Pancreas (tissue), 10 donors: ENCODE data around the gene KSR1. TPM values are rescaled to one million over a fixed set of nuclear protein-coding genes. Genes with fewer than 3 reads are reported as not detected.

ENCODE experiments used
- ATAC-seq, 4 donors: fragments of 200-7000 bp; cut with Tn5 transposase; one replicate each; pipeline versions ENCODE4 v1.8.0 to v1.9.1; 2020; ENCODE audit warnings: mild to moderate bottlenecking in 4 of 4, moderate library complexity in 4 of 4
- DNase-seq, 6 donors: peaks; one replicate each; pipeline ENCODE4 v3.0.0-alpha.2; 2020
- FAIRE-seq: peaks from 2 replicates; lab custom pipeline; 2012; peaks lifted over from hg19 to GRCh38; lab: Jason Lieb, UNC
- H3K27ac ChIP-seq, 4 donors: fragments of 200-600 bp; sonication (generic); 1 replicate in 3 of 4; 2 replicates in 1 of 4; pipeline versions ENCODE4 v1.5.0 to v1.8.0; 2020
- H3K27me3 ChIP-seq, 4 donors: fragments of 200-600 bp; one replicate each; pipeline ENCODE4 v1.8.0; 2021
- H3K36me3 ChIP-seq, 3 donors: fragments of 200-600 bp; sonication (generic) in 1 of 3; one replicate each; pipeline versions ENCODE4 v1.5.0 to v1.8.0; 2020 to 2021
- H3K4me1 ChIP-seq, 3 donors: fragments of 200-600 bp; one replicate each; pipeline ENCODE4 v1.8.0; 2021
- H3K4me3 ChIP-seq, 4 donors: fragments of 200-600 bp; sonication (generic) in 2 of 4; one replicate each; pipeline versions ENCODE4 v1.5.0 to v1.8.0; 2020 to 2021
- H3K9me3 ChIP-seq, 4 donors: fragments of 200-600 bp; one replicate each; pipeline ENCODE4 v1.8.0; 2021
- WGBS, 2 donors: extraction: QIAGEN DNeasy Blood & Tissue Kit; methylation state at CpG; one replicate each; pipeline ENCODE4 v1.1.7; 2013; 5-methylcytosine and 5-hydroxymethylcytosine counted together
- intact Hi-C, 3 donors: fragments of 100-400 bp; cut with DNase I; formaldehyde crosslinking; loops; one replicate each; pipeline versions ENCODE4 v1.11.1 to v1.14.2; 2022
- polyA plus RNA-seq, 2 donors: library from polyadenylated mRNA; stranded (reverse); fragments of 200-250 nt; gene quantifications; one replicate each; pipeline ENCODE4 v1.2.3, GENCODE V29; 2013
- total RNA-seq, 6 donors: library from RNA; stranded (reverse); fragmentation: NEBNext Ultra II Directional in 4 of 6; extraction: Animal tissue kit (Norgen Biotek cat#: 25700) in 4 of 6; gene quantifications; one replicate each; pipeline versions ENCODE4 v1.2.1 to v1.2.4, GENCODE V29; 2021 to 2023
- TF ChIP-seq, protein P1 (sequence below), 4 donors: fragments of 200-600 bp; sonication (generic) in 3 of 4; IDR thresholded peaks; one replicate each; pipeline versions ENCODE4 v1.5.0 to v1.8.0; 2021; ENCODE audit warnings: antibody characterized with exemption in 4 of 4
- donor health status: healthy with polysubstance abuse.
- donor health status: DM: no; HTN: no; CAD: no; lungs with moderate emphysema.
- donor health status: DM: no; HTN: no; CAD: no.
- donor health status: control.
- donor health status: control.
- donor health status: Bipolar disorder and iron deficiency.
- donor health status: DM: yes; HTN: yes; CAD: no.
- donor health status: DM: no; HTN: no; CAD: no.
- donor health status: DM: no; HTN: no; CAD: no.
- donor health status: DM: yes; HTN: yes; CAD: no.

KSR1 gene
- total and polyA plus RNA-seq, 8 donors = 68.2 to 139 (median 103) TPM

DNA sequence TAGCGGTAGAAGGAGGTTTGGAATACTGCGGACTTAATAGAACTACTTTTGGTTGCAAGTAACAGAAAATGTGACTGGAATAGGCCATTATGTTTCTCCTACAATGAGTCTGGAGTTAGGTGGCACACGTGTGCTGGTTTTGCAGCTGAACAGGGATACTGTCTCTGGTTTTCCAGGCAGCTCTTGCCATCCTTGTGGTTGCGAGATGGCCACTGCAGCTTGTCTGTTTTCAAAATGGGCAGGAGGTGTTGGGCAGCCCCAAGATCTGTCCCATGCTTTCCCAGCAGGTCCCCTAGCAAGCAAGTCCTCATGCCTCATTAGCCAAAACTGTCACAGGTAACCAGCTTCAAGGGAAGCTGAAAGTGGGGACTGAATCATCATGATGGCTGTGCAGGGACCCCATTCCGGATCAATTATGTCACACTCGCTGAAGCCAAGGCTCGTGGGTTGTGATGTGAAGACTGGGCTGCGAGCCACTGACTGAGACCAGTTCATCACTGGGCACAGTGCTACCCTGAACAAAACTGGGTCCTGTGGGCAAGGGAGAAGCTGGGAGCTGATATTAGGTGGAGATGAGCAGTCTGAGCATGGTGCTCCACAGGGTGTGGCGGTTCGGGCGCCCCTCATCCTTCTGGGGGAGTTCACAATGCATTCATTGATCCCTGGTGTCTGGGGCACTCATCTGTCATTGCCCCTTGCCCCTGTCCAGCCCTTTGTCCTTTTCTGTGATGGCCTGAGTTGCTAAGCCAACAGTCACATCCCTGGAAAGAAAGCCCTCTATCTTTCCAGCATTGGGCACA is 82.1 kb downstream of the KSR1 start:
- intact Hi-C loops = loop anchor here in 1 of 3 donors (10.0 kb wide), 1 partner anchor 46 kb away; no protein-coding TSS in a partner anchor
- Histone ChIP-seq H3K4me1 (peaks cover 67 to 83% (median 76%) of the 10 kb centered on the region in 3 donors), H3K9me3 (no peaks in the 10 kb centered on the region)

DNA sequence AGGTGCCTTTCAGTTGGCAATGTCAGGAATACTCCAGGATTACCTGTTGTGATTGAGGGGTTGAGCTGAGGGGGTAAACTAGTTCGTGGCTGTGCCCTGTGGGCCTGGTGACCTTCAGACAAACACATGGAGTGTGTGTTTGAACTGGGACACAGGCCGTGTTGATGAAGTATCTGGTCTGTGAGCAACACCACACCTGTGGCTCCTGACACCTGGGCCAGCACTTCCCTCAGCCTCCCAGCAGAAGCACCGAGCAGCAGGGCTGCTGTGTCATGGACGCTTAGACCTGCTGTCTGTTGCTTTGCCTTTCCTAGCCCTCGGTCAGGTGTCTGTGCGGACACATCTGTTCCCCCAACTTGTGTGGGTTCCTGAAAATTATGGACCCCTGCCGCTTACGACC is 82.9 kb downstream of the KSR1 start:
- no peak overlapping the region for H3K4me3 ChIP-seq
- peak in 5 of 6 donors; percentile 48 to 77 (median 64) for DNase-seq
- no peaks in the 10 kb centered on the region for H3K9me3 ChIP-seq
- 45 to 51% methylated on average over 8 of the region's 8 CpGs for WGBS, 2 donors
- H3K36me3 ChIP-seq = no peaks in the 10 kb centered on the region
- H3K27me3 ChIP-seq = no peaks in the 10 kb centered on the region
- peak overlapping the region; percentile 64 to 95 (median 90) for H3K27ac ChIP-seq
- H3K4me1 ChIP-seq = peaks cover 66 to 90% (median 80%) of the 10 kb centered on the region in 3 donors
- no peak for FAIRE-seq
- ATAC-seq = peak; percentile 33 to 59 (median 42)
- TF ChIP-seq, protein P1, sequence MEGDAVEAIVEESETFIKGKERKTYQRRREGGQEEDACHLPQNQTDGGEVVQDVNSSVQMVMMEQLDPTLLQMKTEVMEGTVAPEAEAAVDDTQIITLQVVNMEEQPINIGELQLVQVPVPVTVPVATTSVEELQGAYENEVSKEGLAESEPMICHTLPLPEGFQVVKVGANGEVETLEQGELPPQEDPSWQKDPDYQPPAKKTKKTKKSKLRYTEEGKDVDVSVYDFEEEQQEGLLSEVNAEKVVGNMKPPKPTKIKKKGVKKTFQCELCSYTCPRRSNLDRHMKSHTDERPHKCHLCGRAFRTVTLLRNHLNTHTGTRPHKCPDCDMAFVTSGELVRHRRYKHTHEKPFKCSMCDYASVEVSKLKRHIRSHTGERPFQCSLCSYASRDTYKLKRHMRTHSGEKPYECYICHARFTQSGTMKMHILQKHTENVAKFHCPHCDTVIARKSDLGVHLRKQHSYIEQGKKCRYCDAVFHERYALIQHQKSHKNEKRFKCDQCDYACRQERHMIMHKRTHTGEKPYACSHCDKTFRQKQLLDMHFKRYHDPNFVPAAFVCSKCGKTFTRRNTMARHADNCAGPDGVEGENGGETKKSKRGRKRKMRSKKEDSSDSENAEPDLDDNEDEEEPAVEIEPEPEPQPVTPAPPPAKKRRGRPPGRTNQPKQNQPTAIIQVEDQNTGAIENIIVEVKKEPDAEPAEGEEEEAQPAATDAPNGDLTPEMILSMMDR (IDR thresholded peaks at IDR 0.05) = no peak
- intact Hi-C loops = loop anchor here in 1 of 3 donors (10.0 kb wide), 1 partner anchor 46 kb away; no protein-coding TSS in a partner anchor

More for the DNA sequence above, 82.1 kb downstream of the KSR1 start:
- DNase-seq = peak in 1 of 6 donors; percentile 51
- Histone ChIP-seq H3K36me3 (no peaks in the 10 kb centered on the region), H3K27ac (peak overlapping the region; percentile 64 to 95 (median 90)), H3K27me3 (no peaks in the 10 kb centered on the region), H3K4me3 (no peak overlapping the region)
- no peak for FAIRE-seq
- no peak for ATAC-seq
- WGBS, 2 donors = 78 to 84% methylated on average over 11 of the region's 11 CpGs
- TF ChIP-seq, protein P1 (IDR thresholded peaks at IDR 0.05) = no peak

DNA sequence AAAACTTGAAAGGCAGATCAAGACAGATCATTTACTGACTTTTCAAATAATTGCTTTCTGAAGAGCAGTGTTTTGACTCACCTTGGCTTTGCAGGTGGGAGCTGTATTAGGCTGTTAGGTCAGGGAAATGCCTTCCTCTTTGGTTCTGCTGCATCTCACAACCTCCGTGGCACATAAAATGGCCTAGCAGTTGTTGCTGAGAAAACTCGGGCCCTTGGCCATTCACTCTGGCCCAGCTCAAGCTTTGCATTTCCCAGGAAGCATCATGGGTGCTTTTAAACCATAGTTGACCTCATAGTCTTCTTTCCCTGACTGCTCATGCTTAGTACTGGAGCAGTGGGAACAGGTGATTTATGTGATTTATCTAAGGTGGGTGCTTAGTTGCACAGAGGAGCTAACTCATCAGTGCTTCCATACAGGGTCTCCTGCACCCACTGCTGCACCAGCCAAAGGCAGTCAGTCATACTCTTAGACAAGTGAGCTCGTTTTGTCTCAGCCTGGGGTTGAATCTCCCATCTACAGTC is 83.6 kb downstream of the KSR1 start:
- intact Hi-C loops = loop anchor here in 1 of 3 donors (10.0 kb wide), 1 partner anchor 45 kb away; no protein-coding TSS in a partner anchor
- no peaks in the 10 kb centered on the region for H3K27me3 ChIP-seq
- no peaks in the 10 kb centered on the region for H3K36me3 ChIP-seq
- H3K27ac ChIP-seq = peak overlapping the region; percentile 64 to 95 (median 90)
- no peak for FAIRE-seq
- peaks cover 68 to 90% (median 79%) of the 10 kb centered on the region in 3 donors for H3K4me1 ChIP-seq
- DNase-seq = no peak
- peak; percentile 15 to 35 (median 26) for ATAC-seq
- H3K9me3 ChIP-seq = no peaks in the 10 kb centered on the region
- H3K4me3 ChIP-seq = no peak overlapping the region
- WGBS, 2 donors = 32 to 34% methylated on average over 3 of the region's 3 CpGs
- TF ChIP-seq, protein P1 (IDR thresholded peaks at IDR 0.05) = no peak

DNA sequence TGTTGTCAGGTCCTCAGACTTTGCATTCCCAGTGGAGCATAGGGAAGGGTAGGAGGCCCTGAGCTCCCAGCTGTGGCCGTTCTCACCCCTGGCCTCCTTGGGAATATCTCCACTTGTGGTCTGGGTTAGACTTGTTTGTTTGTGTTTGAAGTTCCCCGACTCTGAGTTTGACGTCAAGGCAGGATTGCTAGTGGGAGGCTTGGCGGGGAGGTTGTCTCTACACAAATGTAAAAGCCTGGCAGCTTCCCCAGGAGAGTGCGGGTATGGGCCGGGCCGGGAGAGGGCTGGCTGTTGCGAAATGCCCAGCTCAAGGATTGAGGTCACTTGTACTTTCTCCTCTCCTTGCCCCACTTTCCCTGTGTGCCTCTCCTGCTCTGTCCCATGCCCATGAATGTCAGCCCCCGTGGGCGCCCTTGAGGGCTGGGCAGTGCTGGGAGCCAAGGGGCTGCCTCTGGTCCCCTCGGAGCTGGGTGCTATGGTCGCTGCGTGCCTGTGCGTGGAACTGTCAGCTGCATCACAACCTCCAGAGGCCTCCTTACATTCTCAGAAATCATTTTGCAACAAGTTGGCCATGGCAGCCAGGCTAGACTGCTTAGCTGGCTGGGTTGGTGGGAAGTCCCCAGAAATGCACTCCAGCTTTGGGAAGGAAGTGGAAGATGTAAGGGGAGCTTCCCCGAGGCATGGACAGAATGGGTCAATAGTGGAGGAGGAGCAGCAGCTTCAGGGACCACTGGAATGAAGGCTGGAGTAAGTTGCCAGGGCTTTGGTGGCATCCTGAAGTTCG is 84.3 kb downstream of the KSR1 start:
- DNase-seq = peak; percentile 84 to 98 (median 96)
- no peak for FAIRE-seq
- 15 to 19% methylated on average over 16 of the region's 16 CpGs for WGBS, 2 donors
- intact Hi-C loops = no loop called here
- peak overlapping the region; percentile 88 to 95 (median 90) for H3K27ac ChIP-seq
- H3K4me1 ChIP-seq = peaks cover 69 to 90% (median 82%) of the 10 kb centered on the region in 3 donors
- peak overlapping the region in 1 of 4 donors; percentile 28 for H3K4me3 ChIP-seq
- H3K9me3 ChIP-seq = no peaks in the 10 kb centered on the region
- ATAC-seq = peak; percentile 81 to 91 (median 87)
- no peaks in the 10 kb centered on the region for H3K27me3 ChIP-seq
- TF ChIP-seq, protein P1 (IDR thresholded peaks at IDR 0.05) = no peak
- H3K36me3 ChIP-seq = no peaks in the 10 kb centered on the region
